Caco-2 (cell line): Measurements from ENCODE around the gene ALG14. TPM values are rescaled to one million over a fixed set of nuclear protein-coding genes. Genes with fewer than 3 reads are reported as not detected.

Experiments used
- BruUV-seq: library from RNA; stranded (reverse); fragments of 400-500 nt; replicated peaks from 2 replicates; lab custom pipeline; 2021; lab: Mats Ljungman, UMichigan
- CTCF ChIA-PET: fragments of 300-600 bp; sonication (Branson Sonifier 250); formaldehyde crosslinking; loops from one replicate; lab custom pipeline; 2022; ENCODE audit warnings: antibody characterized with exemption; lab: Charles Lee
- POLR2A ChIA-PET: fragments of 300-600 bp; sonication (Branson Sonifier 250); formaldehyde crosslinking; loops from one replicate; lab custom pipeline; 2022; ENCODE audit warnings: antibody characterized with exemption; lab: Charles Lee
- DNase-seq, 2 experiments: peaks; one replicate each; pipeline versions ENCODE4 v3.0.0 to v3.0.0-alpha.2; 2020 to 2022
- H3K27me3 ChIP-seq: replicated peaks from 2 replicates; pipeline ENCODE4 v1.6.0; 2011; ENCODE audit warnings: low read length; ENCODE audit not compliant: control insufficient read depth, insufficient read depth
- H3K36me3 ChIP-seq: 2 replicates; pipeline ENCODE4 v1.5.1; 2011; ENCODE audit warnings: low read length; ENCODE audit not compliant: control insufficient read depth, insufficient read depth
- H3K4me1 ChIP-seq: fragments of 250-450 bp; sonication (Bioruptor Pico); 2 replicates; pipeline ENCODE4 v1.5.1; 2020; ENCODE audit warnings: mild to moderate bottlenecking
- H3K4me3 ChIP-seq: 2 replicates; pipeline ENCODE4 v1.5.1; 2011; ENCODE audit warnings: low read depth, mild to moderate bottlenecking, control low read depth, low read length
- H3K9me3 ChIP-seq: fragments of 250-450 bp; sonication (Bioruptor Pico); 2 replicates; pipeline ENCODE4 v1.5.1; 2020; ENCODE audit warnings: mild to moderate bottlenecking, moderate library complexity
- H3K27ac Mint-ChIP-seq: one replicate; pipeline ENCODE4 v1.8.0; 2022; ENCODE audit warnings: mixed read lengths; ENCODE audit not compliant: unreplicated experiment
- H3K27me3 Mint-ChIP-seq: one replicate; pipeline ENCODE4 v1.8.0; 2022; ENCODE audit warnings: mixed read lengths; ENCODE audit not compliant: insufficient read depth, unreplicated experiment
- H3K36me3 Mint-ChIP-seq: one replicate; pipeline ENCODE4 v1.8.0; 2022; ENCODE audit warnings: mild to moderate bottlenecking, mixed read lengths; ENCODE audit not compliant: insufficient read depth, unreplicated experiment
- H3K4me1 Mint-ChIP-seq: one replicate; pipeline ENCODE4 v1.8.0; 2022; ENCODE audit warnings: low read depth, mixed read lengths; ENCODE audit not compliant: unreplicated experiment
- H3K4me3 Mint-ChIP-seq: one replicate; pipeline ENCODE4 v1.8.0; 2022; ENCODE audit warnings: mild to moderate bottlenecking, moderate library complexity, mixed read lengths; ENCODE audit not compliant: unreplicated experiment
- H3K9me3 Mint-ChIP-seq: one replicate; pipeline ENCODE4 v1.8.0; 2022; ENCODE audit warnings: mixed read lengths; ENCODE audit not compliant: unreplicated experiment
- CTCF ChIP-seq, 2 experiments: fragments of 200-600 bp in 1 of 2; IDR thresholded peaks; 1 replicate in 1 of 2; 2 replicates in 1 of 2; pipeline versions ENCODE4 v1.5.1 to v1.8.0; 2011 to 2022; ENCODE audit warnings: antibody characterized with exemption in 1 of 2, control low read depth in 1 of 2, inconsistent platforms in 1 of 2, low read depth in 1 of 2, low read length in 1 of 2, mild to moderate bottlenecking in 1 of 2, moderate library complexity in 1 of 2; ENCODE audit not compliant: insufficient read depth in 1 of 2, severe bottlenecking in 1 of 2, unreplicated experiment in 1 of 2
- intact Hi-C: fragments of 100-400 bp; cut with micrococcal nuclease; formaldehyde crosslinking; loops from one replicate; pipeline ENCODE4 v1.10.0; 2022; ENCODE audit not compliant: unreplicated experiment
- total RNA-seq: library from RNA; stranded (reverse); gene quantifications from 2 replicates; pipeline ENCODE4 v1.2.3, GENCODE V29; 2022

The ALG14 gene
- total RNA-seq, 1 experiment from 2014 or later, result 4.5 TPM

DNA sequence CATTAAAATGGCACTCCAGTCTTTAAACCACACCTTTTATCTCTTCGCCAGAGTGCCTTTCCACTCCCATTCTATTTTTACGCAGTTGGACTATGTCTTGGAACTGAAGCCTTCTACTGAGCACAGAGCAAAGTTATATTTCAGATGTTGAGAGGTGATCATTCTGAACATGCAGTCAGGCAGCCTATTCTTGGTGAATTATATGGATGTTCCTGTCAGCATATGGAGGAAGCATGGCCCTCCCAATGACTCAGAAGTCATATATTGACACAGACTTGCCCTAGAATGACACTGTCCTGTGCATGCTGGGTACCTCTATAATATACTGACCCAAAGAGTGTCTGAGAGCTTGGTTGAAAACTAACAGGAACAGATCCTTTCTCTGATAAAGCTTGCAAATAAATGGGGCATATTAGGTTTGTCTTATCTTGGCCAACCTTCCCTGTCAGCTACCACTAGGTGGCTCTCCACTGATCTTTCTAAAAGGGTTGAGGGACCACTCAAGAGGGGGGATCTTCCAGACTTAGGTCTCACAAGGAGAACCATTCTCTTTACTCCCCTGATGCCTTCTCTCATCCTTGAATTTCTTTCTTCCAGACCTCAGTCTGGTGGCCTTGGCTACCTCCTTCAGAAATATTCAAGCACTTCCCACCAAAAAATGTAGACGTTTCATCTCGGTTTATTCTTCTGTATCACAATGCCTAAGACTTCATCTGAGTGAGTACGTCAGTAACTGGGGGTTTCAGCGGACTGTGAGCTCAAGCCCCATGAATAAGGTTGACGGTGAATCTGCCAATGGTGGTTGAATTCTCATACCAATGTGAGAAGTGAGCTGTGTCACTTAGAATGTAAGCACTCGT is 11.8 kb upstream of the ALG14 start:
- POLR2A ChIA-PET, result no interaction called here
- H3K9me3 ChIP-seq, result no peaks in the 10 kb centered on the region
- CTCF ChIA-PET, result interaction anchor here (0.6 to 2.8 kb wide), 4 partner anchors 12 to 149 kb away, joined by 3 to 22 read pairs (median 4); partner anchors contain the start of genes ALG14, RWDD3 and TLCD4
- no peak overlapping the region for H3K4me3 Mint-ChIP-seq
- BruUV-seq, result no TSS peak
- peaks cover 18% of the 10 kb centered on the region for H3K4me1 Mint-ChIP-seq
- intact Hi-C loops, result no loop called here
- H3K36me3 ChIP-seq, result no peaks in the 10 kb centered on the region
- peak; percentile 35 to 48 for TF ChIP-seq CTCF (IDR thresholded peaks at IDR 0.05; ENCODE audit: insufficient read depth in 1 of 2, low read depth in 1 of 2, low read length in 1 of 2, severe bottlenecking in 1 of 2, unreplicated experiment in 1 of 2)
- no peak overlapping the region for H3K27ac Mint-ChIP-seq
- no peak overlapping the region for H3K4me3 ChIP-seq
- H3K27me3 Mint-ChIP-seq, result no peaks in the 10 kb centered on the region
- peaks cover 34% of the 10 kb centered on the region for H3K4me1 ChIP-seq
- no peaks in the 10 kb centered on the region for H3K27me3 ChIP-seq
- peaks cover 6% of the 10 kb centered on the region for H3K36me3 Mint-ChIP-seq
- no peaks in the 10 kb centered on the region for H3K9me3 Mint-ChIP-seq
- DNase-seq, result peak in 1 of 2 experiments; percentile 16

- Mint-ChIP-seq H3K27me3 (no peaks in the 10 kb centered on the region), H3K4me1 (peaks cover 11% of the 10 kb centered on the region), H3K9me3 (no peaks in the 10 kb centered on the region), H3K27ac (no peak overlapping the region), H3K36me3 (no peaks in the 10 kb centered on the region), H3K4me3 (no peak overlapping the region)
- no peaks in the 10 kb centered on the region for H3K9me3 ChIP-seq
- ChIA-PET CTCF (interaction anchor here (0.5 kb wide), 1 partner anchor 153 kb away, joined by 5 read pairs; no protein-coding TSS in a partner anchor), POLR2A (no interaction called here)
- intact Hi-C loops, result no loop called here
- peaks cover 14% of the 10 kb centered on the region for H3K4me1 ChIP-seq
- no peaks in the 10 kb centered on the region for H3K36me3 ChIP-seq
- BruUV-seq, result no TSS peak
- no peak for DNase-seq
- H3K4me3 ChIP-seq, result no peak overlapping the region
- no peak for TF ChIP-seq CTCF (IDR thresholded peaks at IDR 0.05; ENCODE audit: insufficient read depth in 1 of 2, low read depth in 1 of 2, low read length in 1 of 2, severe bottlenecking in 1 of 2, unreplicated experiment in 1 of 2)
- no peaks in the 10 kb centered on the region for H3K27me3 ChIP-seq
These were observed 8.1 kb upstream of the ALG14 start for GRCh38 chr1:95080879-95081278.

GRCh38 chr1:95080446-95080845 is 7.7 kb upstream of the ALG14 start:
- DNase-seq, result no peak
- Mint-ChIP-seq H3K4me1 (peaks cover 11% of the 10 kb centered on the region), H3K4me3 (no peak overlapping the region), H3K27me3 (no peaks in the 10 kb centered on the region), H3K27ac (no peak overlapping the region), H3K9me3 (no peaks in the 10 kb centered on the region), H3K36me3 (no peaks in the 10 kb centered on the region)
- Histone ChIP-seq H3K4me1 (peaks cover 10% of the 10 kb centered on the region), H3K9me3 (no peaks in the 10 kb centered on the region), H3K36me3 (no peaks in the 10 kb centered on the region), H3K27me3 (no peaks in the 10 kb centered on the region), H3K4me3 (no peak overlapping the region)
- ChIA-PET POLR2A (no interaction called here), CTCF (no interaction called here)
- TF ChIP-seq CTCF (IDR thresholded peaks at IDR 0.05; ENCODE audit: insufficient read depth in 1 of 2, low read depth in 1 of 2, low read length in 1 of 2, severe bottlenecking in 1 of 2, unreplicated experiment in 1 of 2), result no peak
- no TSS peak for BruUV-seq
- intact Hi-C loops, result no loop called here
